Thyroid gland (tissue), 4 donors: ENCODE data around the gene PRLR.

ENCODE experiments used
- CTCF ChIP-seq, 6 experiments: fragments of 200-600 bp in 3 of 6; fragments of 450-650 bp in 3 of 6; sonication (generic) in 3 of 6; IDR thresholded peaks; one replicate each; pipeline ENCODE4 v1.5.1; 2016 to 2019; ENCODE audit warnings: antibody characterized with exemption in 6 of 6, mild to moderate bottlenecking in 2 of 6, inconsistent platforms in 1 of 6, moderate library complexity in 1 of 6
- POLR2A ChIP-seq, 2 donors: fragments of 450-650 bp; IDR thresholded peaks; one replicate each; pipeline ENCODE4 v1.6.1; 2017; ENCODE audit warnings: antibody characterized with exemption in 2 of 2, mild to moderate bottlenecking in 2 of 2, moderate library complexity in 1 of 2

- no peak for TF ChIP-seq CTCF (IDR thresholded peaks at IDR 0.05)
- no peak for TF ChIP-seq POLR2A (IDR thresholded peaks at IDR 0.05)
Observed at GRCh38 chr5:35183556-35183955, 46.7 kb downstream of the PRLR start.
